HepG2 (cell line): ENCODE data around the gene H2AZ2. TPM values are rescaled to one million over a fixed set of nuclear protein-coding genes. Genes with fewer than 3 reads are reported as not detected.

Source experiments
- ADNP ChIP-seq: sonication (generic); formaldehyde crosslinking; IDR thresholded peaks from 2 replicates; pipeline ENCODE4 v1.4.0; 2020; ENCODE audit warnings: missing genetic modification reagents
- CHD2 ChIP-seq: IDR thresholded peaks from 2 replicates; pipeline ENCODE4 v1.6.1; 2011; ENCODE audit warnings: low read depth, low read length, improper control_type of control experiment
- EED ChIP-seq: sonication (generic); formaldehyde crosslinking; IDR thresholded peaks from 2 replicates; pipeline ENCODE4 v1.5.0; 2020; ENCODE audit warnings: mild to moderate bottlenecking, missing genetic modification reagents
- EHMT2 ChIP-seq: fragments of 200-600 bp; sonication (generic); IDR thresholded peaks from 2 replicates; pipeline ENCODE4 v1.7.0; 2017; ENCODE audit warnings: antibody characterized with exemption, low read depth, low read length, borderline replicate concordance
- FOXC1 ChIP-seq: sonication (generic); formaldehyde crosslinking; IDR thresholded peaks from 2 replicates; pipeline ENCODE4 v1.8.0; 2022; ENCODE audit warnings: mild to moderate bottlenecking, missing genetic modification reagents, borderline replicate concordance
- HOXA7 ChIP-seq: sonication (generic); formaldehyde crosslinking; IDR thresholded peaks from 2 replicates; pipeline ENCODE4 v1.8.1; 2022; ENCODE audit warnings: mild to moderate bottlenecking, missing genetic modification reagents, moderate library complexity
- KDM1A ChIP-seq: IDR thresholded peaks from 2 replicates; pipeline ENCODE4 v1.6.1; 2016; ENCODE audit warnings: missing compliant biosample characterization
- KDM2A ChIP-seq: sonication (generic); formaldehyde crosslinking; IDR thresholded peaks from 2 replicates; pipeline ENCODE4 v1.4.0; 2020; ENCODE audit warnings: low read depth, missing genetic modification reagents, borderline replicate concordance
- PRPF4 ChIP-seq: fragments of 200-400 bp; formaldehyde crosslinking; IDR thresholded peaks from 2 replicates; pipeline ENCODE4 v1.6.1; 2016; ENCODE audit warnings: low read length, low read depth; ENCODE audit not compliant: poor library complexity, severe bottlenecking
- RAD21 ChIP-seq: fragments of 450-650 bp; formaldehyde crosslinking; IDR thresholded peaks from 2 replicates; pipeline ENCODE4 v1.5.0; 2020; ENCODE audit warnings: mild to moderate bottlenecking
- RARA ChIP-seq: IDR thresholded peaks from 2 replicates; pipeline ENCODE4 v1.6.1; 2016; ENCODE audit warnings: missing genetic modification reagents, missing compliant biosample characterization
- SMAD1 ChIP-seq: sonication (generic); formaldehyde crosslinking; IDR thresholded peaks from 2 replicates; pipeline ENCODE4 v1.4.0; 2020; ENCODE audit warnings: missing genetic modification reagents, low read depth, mild to moderate bottlenecking, borderline replicate concordance
- SMC3 ChIP-seq: IDR thresholded peaks from 2 replicates; pipeline ENCODE4 v1.6.1; 2011; ENCODE audit warnings: low read length, improper control_type of control experiment
- TGIF2 ChIP-seq: IDR thresholded peaks from 2 replicates; pipeline ENCODE4 v1.6.1; 2016; ENCODE audit warnings: control low read depth, missing compliant biosample characterization
- THAP11 ChIP-seq: IDR thresholded peaks from 2 replicates; pipeline ENCODE4 v1.6.1; 2016; ENCODE audit warnings: missing biosample characterization, missing genetic modification reagents
- ZFP37 ChIP-seq: sonication (generic); formaldehyde crosslinking; IDR thresholded peaks from 2 replicates; pipeline ENCODE4 v1.4.0; 2020; ENCODE audit warnings: missing genetic modification reagents, borderline replicate concordance
- ZFP82 ChIP-seq: sonication (generic); formaldehyde crosslinking; IDR thresholded peaks from 2 replicates; pipeline ENCODE4 v1.5.1; 2020; ENCODE audit warnings: mild to moderate bottlenecking, missing genetic modification reagents, borderline replicate concordance
- ZFY ChIP-seq: sonication (generic); formaldehyde crosslinking; IDR thresholded peaks from 2 replicates; pipeline ENCODE4 v1.4.0; 2020; ENCODE audit warnings: missing genetic modification reagents
- ZNF747 ChIP-seq: sonication (generic); formaldehyde crosslinking; IDR thresholded peaks from 2 replicates; pipeline ENCODE4 v1.8.1; 2023; ENCODE audit warnings: missing genetic modification reagents, mild to moderate bottlenecking, borderline replicate concordance
- polyA plus RNA-seq, 8 experiments: library from polyadenylated mRNA; depleted of rRNA in 3 of 8; stranded (reverse) in 7 of 8; unstranded in 1 of 8; fragments of >200 nt; fragmentation: Illumina TruSeq in 4 of 8; extraction: Trizol in 4 of 8; gene quantifications; 2 replicates each; pipeline versions ENCODE4 v1.2.1 to v1.2.3, GENCODE V29; 2011 to 2016; ENCODE audit warnings: low read depth in 4 of 8, missing spikeins in 1 of 8, mixed read lengths in 1 of 8; ENCODE audit not compliant: insufficient read depth in 1 of 8
- total RNA-seq, 5 experiments: library from RNA; depleted of rRNA; stranded (reverse); fragments of >200 nt; fragmentation: Illumina TruSeq; extraction: Trizol; gene quantifications; 2 replicates each; pipeline ENCODE4 v1.2.3, GENCODE V29; 2016; ENCODE audit warnings: low read depth in 1 of 5
- TF ChIP-seq, protein P1 (sequence below): sonication (generic); formaldehyde crosslinking; IDR thresholded peaks from 2 replicates; pipeline ENCODE4 v1.4.0; 2020; ENCODE audit warnings: missing genetic modification reagents, mild to moderate bottlenecking, borderline replicate concordance
- TF ChIP-seq, protein P2 (sequence below): sonication (generic); formaldehyde crosslinking; IDR thresholded peaks from 2 replicates; pipeline ENCODE4 v1.4.0; 2020; ENCODE audit warnings: missing genetic modification reagents, low read depth, mild to moderate bottlenecking, borderline replicate concordance
- TF ChIP-seq, protein P3 (sequence below): sonication (generic); formaldehyde crosslinking; IDR thresholded peaks from 2 replicates; pipeline ENCODE4 v1.8.1; 2023; ENCODE audit warnings: mild to moderate bottlenecking, moderate library complexity, missing genetic modification reagents
- TF ChIP-seq, protein P4 (sequence below): sonication (generic); formaldehyde crosslinking; IDR thresholded peaks from 2 replicates; pipeline ENCODE4 v1.5.0; 2020; ENCODE audit warnings: missing genetic modification reagents
- TF ChIP-seq, protein P5 (sequence below): sonication (generic); formaldehyde crosslinking; conservative IDR thresholded peaks from 2 replicates; pipeline ENCODE4 v1.4.0; 2020; ENCODE audit warnings: missing genetic modification reagents

H2AZ2 gene
- total and polyA plus RNA-seq, 2 of the 13 experiments (the other 11 are each of a cell fraction or from before 2014, with no cell fraction given): 121 to 223 TPM

DNA sequence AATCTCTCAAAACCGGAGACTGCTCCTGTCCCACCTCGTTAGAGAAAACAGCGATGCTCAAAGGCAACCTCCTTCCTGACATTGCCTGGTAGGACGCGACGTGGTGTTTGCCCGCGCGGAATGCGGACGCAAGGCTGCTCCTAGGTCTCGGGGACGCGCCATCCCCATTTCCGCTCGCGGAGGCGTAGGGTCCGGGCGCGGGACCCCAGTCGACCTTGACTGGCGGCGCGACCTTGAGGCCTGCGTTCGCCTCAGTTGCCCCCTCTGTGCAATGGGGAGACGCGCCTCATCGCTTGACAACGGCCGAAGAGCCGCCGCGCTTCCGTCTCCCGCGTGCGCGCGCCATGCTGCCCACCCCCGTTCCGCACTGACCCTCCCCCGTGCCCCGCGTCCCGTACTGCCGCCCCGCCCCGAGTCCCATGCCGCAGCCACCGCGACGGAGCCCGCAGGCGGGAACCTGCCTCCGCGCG lies 51.8 kb downstream of the H2AZ2 start (continued):
- no peak for TF ChIP-seq SMC3
- 0 out of 2 replicates have a peak, but pooled peaks have one; percentile 14 for TF ChIP-seq FOXC1 (CRISPR knock-in tag)
- TF ChIP-seq, protein P1, sequence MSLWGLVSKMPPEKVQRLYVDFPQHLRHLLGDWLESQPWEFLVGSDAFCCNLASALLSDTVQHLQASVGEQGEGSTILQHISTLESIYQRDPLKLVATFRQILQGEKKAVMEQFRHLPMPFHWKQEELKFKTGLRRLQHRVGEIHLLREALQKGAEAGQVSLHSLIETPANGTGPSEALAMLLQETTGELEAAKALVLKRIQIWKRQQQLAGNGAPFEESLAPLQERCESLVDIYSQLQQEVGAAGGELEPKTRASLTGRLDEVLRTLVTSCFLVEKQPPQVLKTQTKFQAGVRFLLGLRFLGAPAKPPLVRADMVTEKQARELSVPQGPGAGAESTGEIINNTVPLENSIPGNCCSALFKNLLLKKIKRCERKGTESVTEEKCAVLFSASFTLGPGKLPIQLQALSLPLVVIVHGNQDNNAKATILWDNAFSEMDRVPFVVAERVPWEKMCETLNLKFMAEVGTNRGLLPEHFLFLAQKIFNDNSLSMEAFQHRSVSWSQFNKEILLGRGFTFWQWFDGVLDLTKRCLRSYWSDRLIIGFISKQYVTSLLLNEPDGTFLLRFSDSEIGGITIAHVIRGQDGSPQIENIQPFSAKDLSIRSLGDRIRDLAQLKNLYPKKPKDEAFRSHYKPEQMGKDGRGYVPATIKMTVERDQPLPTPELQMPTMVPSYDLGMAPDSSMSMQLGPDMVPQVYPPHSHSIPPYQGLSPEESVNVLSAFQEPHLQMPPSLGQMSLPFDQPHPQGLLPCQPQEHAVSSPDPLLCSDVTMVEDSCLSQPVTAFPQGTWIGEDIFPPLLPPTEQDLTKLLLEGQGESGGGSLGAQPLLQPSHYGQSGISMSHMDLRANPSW (CRISPR knock-in tag): no peak
- TF ChIP-seq, protein P2, sequence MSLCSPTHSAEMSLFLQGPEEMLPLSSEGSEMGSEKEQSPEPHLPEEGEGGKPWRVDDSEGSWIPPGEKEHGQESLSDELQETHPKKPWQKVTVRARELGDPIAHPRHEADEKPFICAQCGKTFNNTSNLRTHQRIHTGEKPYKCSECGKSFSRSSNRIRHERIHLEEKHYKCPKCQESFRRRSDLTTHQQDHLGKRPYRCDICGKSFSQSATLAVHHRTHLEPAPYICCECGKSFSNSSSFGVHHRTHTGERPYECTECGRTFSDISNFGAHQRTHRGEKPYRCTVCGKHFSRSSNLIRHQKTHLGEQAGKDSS (CRISPR knock-in tag): no peak
- TF ChIP-seq KDM1A (CRISPR knock-in tag): peak; percentile 99
- TF ChIP-seq ZFP37 (CRISPR knock-in tag): no peak
- TF ChIP-seq, protein P3, sequence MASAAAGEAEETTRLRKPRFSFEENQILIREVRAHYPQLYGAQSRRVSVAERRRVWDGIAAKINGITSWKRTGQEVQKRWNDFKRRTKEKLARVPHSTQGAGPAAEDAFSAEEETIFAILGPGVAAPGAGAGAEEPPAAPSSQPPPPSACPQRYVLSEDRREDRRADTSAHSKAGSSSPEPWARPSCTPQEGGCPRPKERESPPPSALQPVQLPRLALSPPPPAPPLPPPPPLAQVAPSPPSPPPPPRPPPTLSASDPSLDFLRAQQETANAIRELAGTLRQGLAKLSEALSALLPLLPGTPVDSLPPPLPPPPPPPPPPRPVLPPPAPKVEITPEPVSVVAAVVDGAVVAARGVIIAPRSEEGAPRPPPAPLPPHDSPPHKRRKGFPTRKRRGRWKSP (CRISPR knock-in tag): no peak
- TF ChIP-seq, protein P4, sequence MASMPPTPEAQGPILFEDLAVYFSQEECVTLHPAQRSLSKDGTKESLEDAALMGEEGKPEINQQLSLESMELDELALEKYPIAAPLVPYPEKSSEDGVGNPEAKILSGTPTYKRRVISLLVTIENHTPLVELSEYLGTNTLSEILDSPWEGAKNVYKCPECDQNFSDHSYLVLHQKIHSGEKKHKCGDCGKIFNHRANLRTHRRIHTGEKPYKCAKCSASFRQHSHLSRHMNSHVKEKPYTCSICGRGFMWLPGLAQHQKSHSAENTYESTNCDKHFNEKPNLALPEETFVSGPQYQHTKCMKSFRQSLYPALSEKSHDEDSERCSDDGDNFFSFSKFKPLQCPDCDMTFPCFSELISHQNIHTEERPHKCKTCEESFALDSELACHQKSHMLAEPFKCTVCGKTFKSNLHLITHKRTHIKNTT (CRISPR knock-in tag): no peak
- TF ChIP-seq, protein P5, sequence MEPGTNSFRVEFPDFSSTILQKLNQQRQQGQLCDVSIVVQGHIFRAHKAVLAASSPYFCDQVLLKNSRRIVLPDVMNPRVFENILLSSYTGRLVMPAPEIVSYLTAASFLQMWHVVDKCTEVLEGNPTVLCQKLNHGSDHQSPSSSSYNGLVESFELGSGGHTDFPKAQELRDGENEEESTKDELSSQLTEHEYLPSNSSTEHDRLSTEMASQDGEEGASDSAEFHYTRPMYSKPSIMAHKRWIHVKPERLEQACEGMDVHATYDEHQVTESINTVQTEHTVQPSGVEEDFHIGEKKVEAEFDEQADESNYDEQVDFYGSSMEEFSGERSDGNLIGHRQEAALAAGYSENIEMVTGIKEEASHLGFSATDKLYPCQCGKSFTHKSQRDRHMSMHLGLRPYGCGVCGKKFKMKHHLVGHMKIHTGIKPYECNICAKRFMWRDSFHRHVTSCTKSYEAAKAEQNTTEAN: peak; percentile 19; the same call in 1 of the 2 replicates
- TF ChIP-seq PRPF4: no peak
- 0 out of 2 replicates have a peak, but pooled peaks have one; percentile 34 for TF ChIP-seq TGIF2
- no peak for TF ChIP-seq THAP11 (CRISPR knock-in tag)
- peak; percentile 48 for TF ChIP-seq RARA (CRISPR knock-in tag)
- no peak for TF ChIP-seq EHMT2
- no peak for TF ChIP-seq ZFY (CRISPR knock-in tag)
- no peak for TF ChIP-seq CHD2
- peak; percentile 13; the same call in 1 of the 2 replicates for TF ChIP-seq RAD21 (CRISPR knock-in tag)
- no peak for TF ChIP-seq SMAD1 (CRISPR knock-in tag)
- peak; percentile 69; the same call in 1 of the 2 replicates for TF ChIP-seq ZNF747 (CRISPR knock-in tag)
- TF ChIP-seq ZFP82 (CRISPR knock-in tag): no peak; the same call in 1 of the 2 replicates
- 0 out of 2 replicates have a peak, but pooled peaks have one; percentile 5 for TF ChIP-seq EED
- peak; percentile 68; the same call in 1 of the 2 replicates for TF ChIP-seq KDM2A
- TF ChIP-seq HOXA7 (CRISPR knock-in tag): no peak; the same call in 1 of the 2 replicates
- peak; percentile 88; the same call in 1 of the 2 replicates for TF ChIP-seq ADNP (CRISPR knock-in tag)
